ENCODE results near the gene NEDD8.
"Not testable (repeated sequence)": the region's sequence is repeated elsewhere in the genome, so short reads cannot be mapped to it uniquely, and the experiment has no call there.

GRCh38 chr14:24216876-24217275 is 15.3 kb downstream of the NEDD8 start:
- TF ChIP-seq, protein P1, sequence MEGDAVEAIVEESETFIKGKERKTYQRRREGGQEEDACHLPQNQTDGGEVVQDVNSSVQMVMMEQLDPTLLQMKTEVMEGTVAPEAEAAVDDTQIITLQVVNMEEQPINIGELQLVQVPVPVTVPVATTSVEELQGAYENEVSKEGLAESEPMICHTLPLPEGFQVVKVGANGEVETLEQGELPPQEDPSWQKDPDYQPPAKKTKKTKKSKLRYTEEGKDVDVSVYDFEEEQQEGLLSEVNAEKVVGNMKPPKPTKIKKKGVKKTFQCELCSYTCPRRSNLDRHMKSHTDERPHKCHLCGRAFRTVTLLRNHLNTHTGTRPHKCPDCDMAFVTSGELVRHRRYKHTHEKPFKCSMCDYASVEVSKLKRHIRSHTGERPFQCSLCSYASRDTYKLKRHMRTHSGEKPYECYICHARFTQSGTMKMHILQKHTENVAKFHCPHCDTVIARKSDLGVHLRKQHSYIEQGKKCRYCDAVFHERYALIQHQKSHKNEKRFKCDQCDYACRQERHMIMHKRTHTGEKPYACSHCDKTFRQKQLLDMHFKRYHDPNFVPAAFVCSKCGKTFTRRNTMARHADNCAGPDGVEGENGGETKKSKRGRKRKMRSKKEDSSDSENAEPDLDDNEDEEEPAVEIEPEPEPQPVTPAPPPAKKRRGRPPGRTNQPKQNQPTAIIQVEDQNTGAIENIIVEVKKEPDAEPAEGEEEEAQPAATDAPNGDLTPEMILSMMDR (conservative IDR thresholded peaks at IDR 0.05; ENCODE audit: low read length), result not testable (repeated sequence)
- not testable (repeated sequence) for TF ChIP-seq EZH2phosphoT487 (IDR thresholded peaks at IDR 0.05; ENCODE audit: borderline replicate concordance)
